SK-N-SH (cell line): Measurements from ENCODE around the gene CDKAL1. TPM values are rescaled to one million over a fixed set of nuclear protein-coding genes. Genes with fewer than 3 reads are reported as not detected.

Experiments used
- CTCF ChIA-PET: fragments of 300-600, 350-600 bp; formaldehyde crosslinking; extraction: SDS; loops from one replicate; lab custom pipeline; 2021; lab: Yijun Ruan, JAX
- POLR2A ChIA-PET: fragments of 350-600 bp; sonication (Branson Sonifier 250); formaldehyde crosslinking; extraction: SDS; loops from one replicate; lab custom pipeline; 2020; ENCODE audit warnings: antibody characterized with exemption, inconsistent platforms; lab: Yijun Ruan, JAX
- DNase-seq: peaks from one replicate; pipeline ENCODE4 v3.0.0; 2012
- H2AFZ ChIP-seq: fragments of 200-600 bp; sonication (generic); 2 replicates; pipeline ENCODE4 v1.8.1; 2016; ENCODE audit warnings: antibody characterized with exemption, mild to moderate bottlenecking, low read depth
- H3F3A ChIP-seq: fragments of 200-600 bp; sonication (generic); replicated peaks from 2 replicates; pipeline ENCODE3; 2016; ENCODE audit warnings: antibody characterized with exemption, mild to moderate bottlenecking; ENCODE audit not compliant: insufficient read depth
- H3K27ac ChIP-seq, 2 experiments: fragments of 200-500 bp in 1 of 2; fragments of 200-600 bp in 1 of 2; sonication (Bioruptor generic) in 1 of 2; sonication (generic), shearing (Covaris generic) in 1 of 2; 2 replicates each; pipeline versions ENCODE4 v1.5.1 to v1.6.1; 2014 to 2016; ENCODE audit warnings: low read depth in 2 of 2, inconsistent platforms in 1 of 2, low read length in 1 of 2, mild to moderate bottlenecking in 1 of 2, mixed read lengths in 1 of 2
- H3K27me3 ChIP-seq: fragments of 200-600 bp; sonication (generic), shearing (Covaris generic); 2 replicates; pipeline ENCODE4 v1.6.1; 2016; ENCODE audit warnings: mixed run types; ENCODE audit not compliant: insufficient read depth
- H3K36me3 ChIP-seq, 2 experiments: fragments of 200-500 bp in 1 of 2; fragments of 200-600 bp in 1 of 2; sonication (Bioruptor generic) in 1 of 2; sonication (generic) in 1 of 2; replicated peaks in 1 of 2; 2 replicates each; pipeline versions ENCODE3 to v1.5.1; 2014 to 2016; ENCODE audit warnings: low read length in 1 of 2, mild to moderate bottlenecking in 1 of 2; ENCODE audit not compliant: insufficient read depth in 2 of 2, control insufficient read depth in 1 of 2
- H3K4me1 ChIP-seq, 2 experiments: fragments of 200-500 bp in 1 of 2; fragments of 200-600 bp in 1 of 2; sonication (Bioruptor generic) in 1 of 2; sonication (generic), shearing (Covaris generic) in 1 of 2; 2 replicates each; pipeline versions ENCODE4 v1.5.1 to v1.6.1; 2014 to 2016; ENCODE audit warnings: low read depth in 1 of 2, low read length in 1 of 2, mixed run types in 1 of 2; ENCODE audit not compliant: insufficient read depth in 2 of 2, control insufficient read depth in 1 of 2
- H3K4me2 ChIP-seq: fragments of 200-600 bp; sonication (generic), shearing (Covaris generic); 2 replicates; pipeline ENCODE4 v1.6.1; 2017; ENCODE audit warnings: mixed run types
- H3K4me3 ChIP-seq, 2 experiments: fragments of 200-500 bp in 1 of 2; fragments of 200-600 bp in 1 of 2; sonication (Bioruptor generic) in 1 of 2; sonication (generic), shearing (Covaris generic) in 1 of 2; 2 replicates each; pipeline versions ENCODE4 v1.5.1 to v1.8.1; 2014 to 2016; ENCODE audit warnings: low read depth in 2 of 2, inconsistent platforms in 1 of 2, low read length in 1 of 2, mild to moderate bottlenecking in 1 of 2, mixed read lengths in 1 of 2, moderate library complexity in 1 of 2
- H3K79me2 ChIP-seq: fragments of 200-600 bp; sonication (generic); 2 replicates; pipeline ENCODE4 v1.8.1; 2017; ENCODE audit warnings: mild to moderate bottlenecking; ENCODE audit not compliant: insufficient read depth
- H3K9ac ChIP-seq: fragments of 200-600 bp; sonication (generic); 2 replicates; pipeline ENCODE4 v1.6.1; 2017; ENCODE audit warnings: mixed run types
- H3K9me2 ChIP-seq: fragments of 200-600 bp; sonication (generic); 2 replicates; pipeline ENCODE4 v1.6.1; 2017; ENCODE audit warnings: mixed run types
- H3K9me3 ChIP-seq: fragments of 200-600 bp; sonication (generic); 2 replicates; pipeline ENCODE4 v1.6.1; 2017; ENCODE audit warnings: mixed run types, mild to moderate bottlenecking, moderate library complexity
- H4K20me1 ChIP-seq: fragments of 200-600 bp; sonication (generic); 2 replicates; pipeline ENCODE4 v1.6.1; 2017; ENCODE audit warnings: mild to moderate bottlenecking, mixed run types; ENCODE audit not compliant: insufficient read depth
- EZH2phosphoT487 ChIP-seq: fragments of 200-600 bp; sonication (generic); IDR thresholded peaks from 2 replicates; pipeline ENCODE4 v1.6.1; 2017; ENCODE audit warnings: low read depth, mixed run types, mild to moderate bottlenecking, antibody characterized with exemption, moderate library complexity, borderline replicate concordance
- FOSL2 ChIP-seq: IDR thresholded peaks from 2 replicates; pipeline ENCODE4 v1.4.0; 2012; ENCODE audit warnings: low read depth, mild to moderate bottlenecking, moderate library complexity, borderline replicate concordance
- NFIC ChIP-seq: IDR thresholded peaks from 2 replicates; pipeline ENCODE4 v1.4.0; 2012; ENCODE audit warnings: borderline replicate concordance
- PBX3 ChIP-seq: IDR thresholded peaks from 2 replicates; pipeline ENCODE4; 2012
- RFX5 ChIP-seq: IDR thresholded peaks from 2 replicates; pipeline ENCODE4 v1.6.1; 2012; ENCODE audit warnings: mild to moderate bottlenecking, improper control_type of control experiment, low read length
- RXRA ChIP-seq: IDR thresholded peaks from 2 replicates; pipeline ENCODE4 v1.4.0; 2012; ENCODE audit warnings: low read depth, mild to moderate bottlenecking, borderline replicate concordance
- TAF1 ChIP-seq: IDR thresholded peaks from 2 replicates; pipeline ENCODE4 v1.6.1; 2012; ENCODE audit warnings: low read depth, mild to moderate bottlenecking, low read length, moderate library complexity, borderline replicate concordance
- TCF12 ChIP-seq: IDR thresholded peaks from 2 replicates; pipeline ENCODE4 v1.4.0; 2012
- TEAD4 ChIP-seq: IDR thresholded peaks from 2 replicates; pipeline ENCODE4 v1.4.0; 2012; ENCODE audit warnings: mild to moderate bottlenecking, borderline replicate concordance; ENCODE audit not compliant: insufficient read depth
- USF1 ChIP-seq: IDR thresholded peaks from 2 replicates; pipeline ENCODE4 v1.4.0; 2012; ENCODE audit warnings: low read depth, borderline replicate concordance
- ZBTB33 ChIP-seq: IDR thresholded peaks from 2 replicates; pipeline ENCODE4 v1.4.0; 2012; ENCODE audit warnings: low read depth, borderline replicate concordance
- WGBS: methylation state at CpG from one replicate; pipeline ENCODE4 v1.1.6; 2017; ENCODE audit warnings: low lambda C conversion rate; 5-methylcytosine and 5-hydroxymethylcytosine counted together
- polyA plus RNA-seq, 3 experiments: library from polyadenylated mRNA; depleted of rRNA; stranded (reverse); fragments of >200 nt; gene quantifications; 2 replicates each; pipeline ENCODE4 v1.2.3, GENCODE V29; 2012

CDKAL1 gene
- polyA plus RNA-seq, 1 of the 3 experiments (the other 2 are of a cell fraction): 2.6 TPM

- Histone ChIP-seq H3K4me1 (no peaks in the 10 kb centered on the region; a peak in 1 of 4 replicates), H3F3A (no peaks in the 10 kb centered on the region), H2AFZ (no peak overlapping the region), H3K9me3 (no peaks in the 10 kb centered on the region), H3K4me3 (no peak overlapping the region), H3K9me2 (no peaks in the 10 kb centered on the region; the same call in 1 of the 2 replicates), H3K9ac (no peak overlapping the region), H3K27ac (no peak overlapping the region), H4K20me1 (no peaks in the 10 kb centered on the region), H3K79me2 (no peaks in the 10 kb centered on the region), H3K27me3 (no peaks in the 10 kb centered on the region), H3K36me3 (no peaks in the 10 kb centered on the region), H3K4me2 (no peak overlapping the region)
- POLR2A ChIA-PET: no interaction called here
- CTCF ChIA-PET: no interaction called here
- WGBS: 25% methylated on average over 1 of the region's 1 CpG
- TF ChIP-seq ZBTB33 (no peak), NFIC (no peak), FOSL2 (peak; percentile 12; the same call in 1 of the 2 replicates), RFX5 (no peak), PBX3 (peak; percentile 27; the same call in 1 of the 2 replicates)
- no peak for DNase-seq
These were observed 312.4 kb downstream of the CDKAL1 start for GRCh38 chr6:20846602-20847028.

- 85% methylated on average over 3 of the region's 3 CpGs for WGBS
- Histone ChIP-seq H3K4me2 (no peak overlapping the region), H3F3A (no peaks in the 10 kb centered on the region), H3K27me3 (no peaks in the 10 kb centered on the region), H3K4me1 (no peaks in the 10 kb centered on the region; a peak in 1 of 4 replicates), H3K27ac (no peak overlapping the region), H4K20me1 (no peaks in the 10 kb centered on the region), H3K4me3 (no peak overlapping the region), H2AFZ (no peak overlapping the region), H3K9ac (no peak overlapping the region), H3K9me2 (no peaks in the 10 kb centered on the region; the same call in 1 of the 2 replicates), H3K9me3 (no peaks in the 10 kb centered on the region), H3K79me2 (no peaks in the 10 kb centered on the region), H3K36me3 (no peaks in the 10 kb centered on the region)
- POLR2A ChIA-PET: no interaction called here
- DNase-seq: no peak
- TF ChIP-seq TCF12 (no peak), TEAD4 (no peak), ZBTB33 (no peak), USF1 (no peak), NFIC (no peak), EZH2phosphoT487 (no peak), FOSL2 (no peak), RXRA (no peak), TAF1 (no peak)
- CTCF ChIA-PET: no interaction called here
These were observed 313.6 kb downstream of the CDKAL1 start for GRCh38 chr6:20847904-20848303.
